HG03521 (cell line): ENCODE measurements around the gene WDR93.

Experiments
- ATAC-seq: cut with Tn5 transposase; IDR thresholded peaks from one replicate; pipeline ENCODE4 v1.9.1; 2021; ENCODE audit warnings: mild to moderate bottlenecking, moderate library complexity; ENCODE audit not compliant: unreplicated experiment

The WDR93 gene

DNA sequence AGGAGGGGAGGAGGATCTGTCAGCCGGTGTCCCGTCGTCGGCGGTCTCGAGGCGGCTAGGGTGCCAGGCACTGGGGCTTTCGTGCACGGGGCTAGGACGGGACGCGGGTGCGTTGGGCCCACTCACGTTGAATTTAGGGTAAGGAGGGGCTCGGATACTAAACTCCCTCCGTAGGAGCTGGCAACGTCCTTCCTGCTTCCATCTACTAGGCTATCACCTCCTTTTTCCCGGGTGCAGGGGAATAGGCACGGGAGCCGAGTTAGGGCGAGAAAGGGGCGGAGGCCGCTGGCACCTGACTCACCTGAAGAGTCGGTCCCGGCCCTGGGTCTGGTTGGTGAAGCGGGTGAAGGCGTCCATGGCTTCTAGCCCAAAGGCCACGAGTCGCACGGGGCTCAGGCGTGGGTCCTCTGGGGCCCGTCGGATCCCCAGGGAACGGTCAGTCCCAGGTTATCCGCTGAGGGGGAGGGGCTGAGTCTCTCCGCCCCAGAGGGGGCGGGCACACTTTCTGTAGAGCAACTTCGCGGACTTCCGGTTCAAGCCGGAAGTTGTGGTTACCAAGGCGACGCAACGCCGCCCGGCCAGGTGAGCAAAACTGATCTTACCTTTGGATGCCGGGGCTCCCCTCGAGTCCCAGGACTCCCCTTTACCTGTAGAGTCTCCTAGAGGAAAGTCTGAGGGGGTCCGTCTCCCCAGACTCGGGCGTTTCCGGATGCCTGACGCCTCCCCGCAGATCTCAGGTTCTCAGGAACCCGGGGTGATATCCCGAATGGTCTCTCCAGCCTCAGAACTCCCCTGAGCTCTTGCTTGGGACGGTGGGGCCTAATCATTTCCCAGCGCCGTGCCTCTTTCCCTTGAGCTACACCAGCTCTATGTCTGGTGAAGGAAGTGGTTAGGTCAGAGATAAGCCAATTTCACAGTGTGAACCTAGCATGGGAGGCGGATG is at the start of gene WDR93, which contains the start of gene PEX11A:
WDR93 (plus strand) TSS at position 536 of the 943 bp plus-strand sequence. CDS start 10,936 bp downstream, outside the sequence.
PEX11A (minus strand) TSS at position 479 of the 943 bp plus-strand sequence; CDS start at position 357, 122 bp downstream.
- peak; percentile 78 for ATAC-seq

DNA sequence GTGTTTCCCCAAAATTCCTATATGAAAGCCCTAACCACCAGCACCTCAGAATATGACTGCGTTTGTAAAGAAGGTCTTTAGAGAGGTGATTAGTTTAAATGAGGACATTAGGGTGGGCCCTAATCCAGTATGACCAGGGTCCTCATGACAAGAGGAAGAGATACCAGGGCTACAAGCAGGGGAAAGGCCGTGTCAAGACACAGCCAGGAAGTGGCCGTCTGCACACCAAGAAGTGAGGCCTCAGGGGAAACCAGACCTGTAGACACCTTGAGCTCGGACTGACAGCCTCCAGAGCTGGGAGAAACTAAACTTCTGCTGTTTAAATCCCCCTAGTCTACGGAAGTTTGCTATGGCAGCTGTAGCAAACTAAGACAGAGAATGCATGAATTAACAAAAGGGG is 49.6 kb upstream of the WDR93 start:
- no peak for ATAC-seq

DNA sequence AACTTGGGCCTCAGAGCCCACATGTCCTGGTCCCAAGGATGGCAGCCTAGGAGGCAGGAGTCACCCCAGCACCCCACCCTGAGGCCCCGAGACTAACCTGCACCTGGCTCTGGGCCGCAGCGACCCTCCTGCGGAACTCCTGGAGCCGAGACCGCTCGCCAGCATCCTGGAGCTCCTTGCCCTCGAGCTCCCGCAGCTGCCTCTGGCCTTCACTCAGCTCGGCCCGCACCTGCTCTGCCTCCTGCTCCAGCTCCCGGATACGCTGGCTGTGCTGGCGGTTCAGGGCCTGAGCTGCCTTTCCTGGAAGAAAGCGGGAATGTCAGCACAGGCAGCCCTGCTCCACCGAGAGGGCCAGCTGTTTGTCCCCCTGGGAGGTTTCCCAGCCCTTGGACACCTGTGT is 48.5 kb upstream of the WDR93 start:
- no peak for ATAC-seq

DNA sequence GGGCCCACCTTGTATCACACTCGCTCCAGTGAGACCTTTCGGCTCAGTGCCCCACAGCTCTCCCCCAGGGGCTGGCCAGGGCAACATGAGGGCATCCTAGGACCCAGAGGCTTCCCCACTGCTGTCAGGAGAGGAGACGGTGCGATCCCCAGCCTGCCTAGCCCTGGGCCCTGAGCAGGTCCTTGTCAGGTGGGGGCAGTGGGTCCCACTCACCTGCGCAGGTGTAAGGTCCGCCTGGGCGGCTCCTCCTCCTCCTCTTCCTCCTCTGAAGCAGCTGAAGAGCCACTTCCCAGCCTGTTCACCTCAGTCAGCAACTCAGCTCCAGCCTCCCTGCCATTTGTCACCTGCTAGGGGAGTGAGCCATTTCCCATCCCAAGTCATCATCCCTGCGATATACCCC is 44.9 kb upstream of the WDR93 start:
- ATAC-seq = no peak

DNA sequence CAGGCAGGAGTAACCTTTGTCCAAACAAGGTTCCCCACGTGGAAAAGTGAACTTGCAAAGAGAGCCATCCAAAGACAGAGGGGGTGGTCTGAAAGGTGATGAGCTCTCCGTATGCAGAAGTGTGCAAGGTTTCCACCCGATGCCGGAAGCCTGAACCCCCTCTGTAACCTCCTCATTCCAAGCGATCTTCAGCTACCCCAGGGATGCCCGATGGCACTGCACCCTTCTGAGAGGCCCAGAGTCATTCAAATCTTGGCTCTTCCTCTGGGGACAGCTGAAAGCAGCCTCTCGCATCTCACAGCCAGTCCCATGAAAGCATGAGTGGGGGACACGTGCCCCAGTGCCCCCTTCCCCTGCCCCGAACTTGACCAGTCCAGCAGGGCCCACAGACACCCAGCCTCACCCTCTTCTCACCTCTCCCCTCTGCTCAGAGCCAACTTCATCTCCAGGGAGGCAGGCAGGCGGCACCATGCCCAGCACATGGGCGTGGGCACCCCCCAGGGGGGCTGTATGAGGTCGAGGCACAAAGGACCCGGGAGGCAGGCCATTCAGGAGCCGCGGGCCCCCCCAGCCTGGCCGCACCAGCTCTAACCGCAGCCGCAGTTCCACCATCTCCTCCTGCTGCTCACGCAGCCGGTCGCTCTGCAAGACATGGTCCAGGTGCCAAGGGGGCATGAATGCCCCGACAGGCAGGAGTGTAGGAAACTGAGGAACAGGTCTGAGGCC is 44.0 kb upstream of the WDR93 start:
- no peak for ATAC-seq

DNA sequence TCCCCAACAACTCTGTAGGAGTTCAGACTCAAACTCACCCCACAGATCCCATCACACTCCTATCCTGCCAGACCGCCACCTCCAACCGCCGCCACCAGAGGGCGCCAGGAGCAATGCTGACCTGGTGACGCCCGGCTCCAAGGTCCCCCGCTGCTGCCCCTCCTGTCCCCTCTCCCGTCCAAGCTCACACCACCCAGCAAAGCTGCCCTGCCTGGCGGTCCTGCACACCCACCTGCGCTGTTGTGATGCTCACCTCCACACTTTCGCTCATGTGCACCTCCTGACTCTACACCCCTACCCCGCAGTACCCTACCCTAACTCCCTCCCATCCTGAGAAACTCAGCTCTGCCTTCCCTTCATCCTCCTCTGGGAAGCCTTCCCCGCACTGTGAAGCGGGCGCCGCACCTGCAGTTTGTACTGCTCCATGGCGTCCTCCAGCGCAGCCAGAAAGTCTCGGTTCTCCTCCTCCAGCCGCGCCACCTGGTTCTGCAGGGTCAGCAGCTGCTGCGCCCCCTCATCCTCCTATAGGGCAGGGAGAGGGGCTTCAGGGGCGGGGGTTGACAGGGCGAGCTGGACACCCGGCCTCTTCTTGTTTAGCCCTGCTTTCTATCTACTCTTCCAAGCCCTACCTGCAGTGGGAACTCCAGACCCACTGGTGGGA is 43.3 kb upstream of the WDR93 start:
- ATAC-seq = no peak

DNA sequence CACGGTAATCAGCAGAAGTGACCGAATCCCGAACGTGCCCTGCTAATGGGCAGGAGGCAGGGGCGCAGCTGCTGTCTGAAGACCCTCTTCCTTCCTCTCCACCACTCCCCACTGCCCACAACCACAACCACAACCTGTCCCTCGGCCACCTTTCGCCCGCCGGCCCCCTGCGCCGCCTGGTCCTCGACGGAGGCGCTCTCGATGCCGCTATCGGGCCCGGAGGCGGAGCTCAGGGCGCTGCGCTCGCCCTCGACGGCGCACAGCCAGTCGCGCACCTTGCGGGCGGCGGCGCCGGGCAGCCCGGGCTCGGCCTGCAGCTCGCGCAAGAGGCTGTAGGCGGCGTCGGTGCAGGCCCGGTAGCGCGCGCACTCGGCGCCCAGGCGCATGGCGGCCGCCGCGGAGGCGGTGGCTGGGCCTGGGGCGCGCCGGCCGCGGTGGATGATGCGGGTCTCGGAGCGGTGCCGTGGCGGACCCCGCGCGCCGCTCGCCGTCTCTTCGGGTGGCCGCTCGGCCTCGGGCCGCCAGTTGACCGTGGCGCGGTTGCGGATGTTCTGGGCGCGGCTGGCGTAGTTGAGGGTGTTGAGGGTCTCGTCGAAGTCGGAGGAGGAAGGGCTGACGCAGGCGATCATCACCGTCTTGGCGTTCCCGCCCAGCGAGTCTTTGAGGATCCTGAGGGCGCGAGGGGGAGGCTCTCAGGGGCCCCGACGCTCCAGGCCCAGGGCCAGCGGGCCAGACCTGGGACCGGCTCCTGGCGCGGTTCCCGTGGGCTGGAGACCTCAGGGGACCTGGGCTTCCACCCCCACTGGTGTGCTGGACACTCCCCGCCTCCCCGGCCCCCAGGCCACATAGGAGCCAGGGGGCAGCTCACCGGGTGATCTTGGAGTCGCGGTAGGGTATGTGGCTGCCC is 42.3 kb upstream of the WDR93 start:
- ATAC-seq = no peak

DNA sequence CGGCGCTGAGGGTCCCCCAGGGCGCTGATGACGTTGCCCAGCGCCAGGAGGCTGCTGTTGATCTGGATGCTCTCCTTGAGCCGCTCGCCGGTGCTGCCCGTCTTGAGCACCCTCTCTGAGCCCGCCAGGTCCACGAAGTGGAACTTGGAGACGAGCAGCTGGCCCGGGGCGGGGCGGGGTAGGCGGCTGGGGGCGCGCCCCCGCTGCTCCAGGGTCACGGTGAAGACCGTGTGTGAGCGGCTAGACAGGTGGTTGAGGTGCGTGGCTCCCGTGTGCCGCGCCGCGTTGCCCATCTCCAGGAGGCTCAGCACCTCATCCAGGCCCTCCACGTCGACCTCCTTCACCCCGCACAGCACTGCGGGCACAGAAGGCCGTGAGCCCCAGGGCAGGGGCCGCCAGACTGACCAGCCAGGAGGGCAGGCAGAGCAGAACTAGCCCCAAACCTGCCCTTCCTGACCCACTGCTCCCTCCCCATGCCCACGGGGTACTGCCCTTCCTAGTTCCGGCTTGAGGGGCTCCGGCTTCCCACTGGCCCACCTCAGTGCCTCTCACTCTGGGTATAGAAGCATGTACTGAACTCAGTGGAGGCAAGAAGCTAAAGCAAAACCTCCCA is 41.5 kb upstream of the WDR93 start:
- no peak for ATAC-seq

DNA sequence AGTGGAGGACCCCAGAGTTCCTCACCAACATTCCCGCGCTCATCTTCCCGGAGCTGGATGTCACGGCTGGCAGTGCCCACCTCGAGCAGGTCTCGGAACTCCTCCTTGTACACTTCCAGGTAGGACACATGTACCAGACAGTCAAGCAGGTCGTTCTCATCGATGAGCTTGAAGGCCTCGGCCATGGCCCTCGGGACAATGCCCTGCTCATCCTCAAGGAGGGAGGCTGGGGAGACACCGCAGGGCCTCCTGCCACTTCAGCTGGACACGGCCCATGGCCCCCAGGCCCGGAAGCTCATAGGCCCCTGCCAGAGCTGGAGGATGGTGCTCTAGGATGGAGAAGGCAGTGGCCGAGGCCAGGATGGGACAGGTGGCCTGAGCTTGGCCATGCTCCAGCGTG is 40.9 kb upstream of the WDR93 start:
- ATAC-seq = no peak

DNA sequence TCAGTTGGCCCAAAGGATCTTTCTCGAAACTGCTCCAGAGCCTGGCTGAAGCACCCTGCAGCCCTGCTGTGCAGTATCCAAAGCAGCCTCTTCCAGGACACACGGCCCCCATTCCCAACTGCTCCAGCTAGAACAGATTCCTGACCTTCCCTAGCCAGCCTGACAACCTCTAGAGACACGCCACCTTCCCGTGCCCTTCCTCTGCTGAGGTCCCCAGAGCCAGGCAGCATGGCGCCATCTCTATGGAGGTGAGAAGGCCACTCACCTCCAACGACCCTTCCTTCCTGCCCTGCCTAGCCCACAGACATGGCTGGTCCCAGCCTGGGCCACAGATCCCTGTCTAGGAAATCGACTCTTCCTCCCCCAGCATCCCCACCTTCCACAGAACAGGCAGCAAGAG is 38.5 kb upstream of the WDR93 start:
- ATAC-seq = no peak

DNA sequence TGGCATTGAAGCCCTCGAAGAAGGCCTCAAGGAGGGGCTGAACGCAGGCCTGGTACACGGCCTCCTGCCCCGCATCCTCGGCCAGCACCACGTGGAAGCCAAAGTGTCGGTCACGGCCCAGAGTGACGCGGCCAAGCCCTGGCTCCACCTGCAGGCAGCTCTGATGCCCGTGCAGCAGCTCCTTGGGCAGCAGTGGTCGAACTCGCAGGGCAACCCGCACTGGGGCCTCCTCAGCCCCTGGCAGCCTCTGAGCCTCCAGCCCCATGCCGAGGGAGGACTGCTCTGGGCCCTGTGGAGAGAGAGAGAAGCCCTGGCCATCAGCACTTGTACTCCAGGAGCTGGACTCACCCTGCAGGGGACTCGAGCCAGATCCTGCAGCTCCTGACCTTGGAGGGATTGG is 37.9 kb upstream of the WDR93 start:
- no peak for ATAC-seq

DNA sequence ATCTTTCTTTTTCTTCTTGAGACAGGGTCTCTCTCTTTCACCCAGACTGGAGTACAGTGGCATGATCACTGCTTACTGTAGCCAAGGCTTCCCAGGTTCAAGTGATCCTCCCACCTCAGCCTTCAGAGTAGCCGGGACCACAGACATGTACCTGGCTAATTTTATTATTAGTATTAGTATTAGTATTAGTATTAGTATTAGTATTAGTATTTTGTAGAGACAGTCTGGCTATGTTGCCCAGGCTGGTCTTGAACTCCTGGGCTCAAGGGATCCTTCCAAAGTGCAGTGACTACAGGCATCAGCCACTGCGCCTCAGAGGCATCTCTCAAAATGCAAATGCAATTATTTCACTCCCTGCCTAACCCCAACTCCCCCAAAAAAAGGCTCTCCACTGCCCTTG is 37.0 kb upstream of the WDR93 start:
- no peak for ATAC-seq

DNA sequence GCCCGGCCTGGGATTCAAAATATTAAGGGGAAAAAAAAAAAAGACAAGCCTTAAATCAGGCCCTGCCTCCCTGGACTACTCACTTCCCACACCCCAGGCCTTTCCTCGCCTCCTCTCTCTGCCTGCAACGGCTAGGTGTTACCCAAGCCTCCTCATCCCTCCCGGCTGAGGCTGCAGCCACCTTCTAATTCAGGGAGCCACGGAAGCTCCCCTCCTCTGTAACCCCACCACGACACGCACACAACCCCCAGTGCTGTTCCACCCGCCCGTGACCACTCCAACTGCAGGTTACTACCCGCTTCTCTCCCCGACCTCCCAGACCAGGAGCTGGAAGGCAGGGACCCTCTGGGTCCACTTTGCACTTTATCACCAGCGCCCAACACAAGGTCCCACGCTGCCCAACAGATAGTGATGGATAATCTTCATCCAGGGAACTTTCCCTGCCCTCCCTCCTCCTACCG is 36.3 kb upstream of the WDR93 start:
- ATAC-seq = no peak

DNA sequence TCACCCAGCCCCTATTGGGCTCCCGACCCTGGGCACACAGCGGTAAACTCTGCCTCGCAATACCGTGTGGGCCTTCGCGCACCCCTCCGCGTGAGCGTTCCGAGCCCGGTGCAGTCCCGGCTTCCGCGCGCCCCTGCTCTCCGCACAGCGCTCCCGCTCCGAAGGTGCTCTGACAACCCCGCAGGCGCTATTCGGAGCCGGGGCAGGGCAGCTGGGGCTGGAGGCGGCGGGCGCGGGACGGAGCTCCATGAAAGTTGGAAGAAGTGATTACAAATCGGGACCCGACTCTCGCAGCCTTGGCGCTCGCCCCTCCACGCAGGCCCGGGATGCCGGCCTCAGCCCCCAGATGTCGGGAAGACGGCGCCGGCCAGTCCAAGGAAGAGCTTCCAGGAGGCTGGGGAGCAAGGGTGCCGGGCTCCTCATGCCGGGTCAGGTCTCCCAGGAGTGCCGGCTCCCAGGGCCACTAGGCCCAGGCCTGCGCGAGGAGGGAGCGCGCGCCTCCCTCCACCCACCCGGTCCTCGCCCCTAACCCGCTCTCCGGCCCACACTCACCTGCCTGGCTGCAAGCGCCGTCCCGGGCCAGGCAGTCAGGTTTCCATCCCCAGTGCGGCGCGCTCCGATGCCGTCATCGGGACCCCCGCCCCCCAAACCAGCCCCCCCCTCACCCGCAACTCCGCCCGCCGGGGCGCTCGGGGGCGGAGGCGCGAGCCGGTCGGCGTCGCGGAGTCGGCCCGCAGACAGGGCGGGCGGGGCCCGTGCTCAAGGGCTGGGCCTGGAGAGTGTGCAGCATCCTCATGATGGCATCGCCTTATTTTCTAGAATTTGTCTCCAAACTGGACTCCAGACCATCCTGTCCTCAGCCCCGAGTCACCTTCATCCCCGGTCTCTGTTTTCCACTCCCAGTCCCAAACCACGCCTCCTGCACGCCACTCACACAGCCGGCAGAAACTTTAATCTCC is 35.5 kb upstream of the WDR93 start, which contains the start of gene KIF7:
KIF7 (minus strand) TSS at position 621 of the 959 bp plus-strand sequence. CDS start 2,537 bp downstream, outside the sequence.
- ATAC-seq = no peak

DNA sequence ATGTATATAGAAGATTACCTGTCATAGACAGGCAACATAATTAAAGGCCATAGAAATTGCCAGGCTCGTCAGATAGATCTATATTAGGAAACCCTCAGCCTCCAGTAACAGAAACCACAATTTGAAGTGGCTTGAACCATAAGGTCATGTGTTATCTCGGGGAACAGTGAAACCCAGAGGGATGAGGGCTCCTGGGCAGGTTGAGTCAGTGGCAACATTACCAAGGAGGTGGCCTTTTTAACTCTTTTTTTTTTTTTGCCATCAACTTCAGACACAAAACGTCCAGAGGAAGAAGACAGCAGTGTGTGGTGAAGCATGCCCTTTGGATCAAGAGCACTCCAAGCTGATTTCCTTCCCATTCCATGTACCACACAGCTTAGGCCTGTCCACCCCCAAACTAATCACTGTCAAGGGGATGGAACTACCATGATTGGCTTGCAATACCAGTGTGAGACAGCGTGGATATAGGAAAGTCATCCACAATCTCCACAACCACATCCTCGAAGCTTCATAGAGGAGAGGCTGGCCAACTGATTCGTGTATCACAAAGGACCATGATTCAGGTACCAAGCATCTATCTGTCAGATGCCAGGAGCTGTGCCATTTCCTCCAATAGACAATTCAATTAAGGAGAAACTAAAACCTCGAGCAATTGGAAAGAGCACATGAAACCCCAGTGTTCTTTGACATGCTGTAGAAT is 34.3 kb upstream of the WDR93 start:
- no peak for ATAC-seq

DNA sequence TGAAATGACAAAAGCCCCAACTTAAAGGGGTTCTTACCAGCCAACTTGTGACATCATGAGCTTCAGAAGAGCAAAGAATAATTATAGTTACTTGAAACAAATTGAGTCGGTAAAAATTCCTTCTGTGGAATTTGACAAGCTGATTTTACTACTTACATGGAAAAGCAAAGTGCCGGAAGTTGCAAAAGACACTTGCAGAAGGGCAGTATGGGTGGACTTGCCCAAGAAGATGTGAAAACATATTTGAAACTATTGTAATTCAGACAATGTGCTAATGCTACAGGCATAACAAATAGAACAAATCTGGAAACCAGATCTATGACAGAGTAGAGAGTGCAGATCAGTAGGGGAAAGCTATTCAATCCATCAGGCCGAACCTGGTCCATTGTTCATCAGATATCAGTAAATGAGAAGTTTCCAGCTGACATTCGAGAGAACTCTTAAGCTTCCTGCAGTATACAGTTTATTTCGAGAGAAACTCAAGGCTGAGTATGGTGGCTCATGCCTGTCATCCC is 32.9 kb upstream of the WDR93 start:
- no peak for ATAC-seq

DNA sequence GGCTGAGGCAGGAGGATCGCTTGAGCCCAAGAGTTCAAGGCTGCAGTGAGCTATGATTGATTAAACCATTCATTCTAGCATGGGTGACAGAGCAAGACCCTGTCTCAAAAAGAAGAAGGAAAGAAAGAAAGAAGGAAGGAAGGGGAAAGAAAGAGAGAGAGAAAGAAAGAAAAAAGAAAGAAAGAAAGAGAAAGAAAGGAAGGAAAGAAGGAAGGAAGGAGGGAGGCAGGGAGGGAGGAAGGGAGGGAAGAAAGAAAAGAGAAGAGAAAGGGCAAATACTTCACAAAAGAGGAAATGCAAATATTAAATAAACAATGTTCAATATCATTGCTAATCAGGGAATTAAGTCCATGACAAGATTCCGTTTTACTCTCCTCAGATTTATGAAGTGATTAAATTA is 31.3 kb upstream of the WDR93 start:
- ATAC-seq = no peak

DNA sequence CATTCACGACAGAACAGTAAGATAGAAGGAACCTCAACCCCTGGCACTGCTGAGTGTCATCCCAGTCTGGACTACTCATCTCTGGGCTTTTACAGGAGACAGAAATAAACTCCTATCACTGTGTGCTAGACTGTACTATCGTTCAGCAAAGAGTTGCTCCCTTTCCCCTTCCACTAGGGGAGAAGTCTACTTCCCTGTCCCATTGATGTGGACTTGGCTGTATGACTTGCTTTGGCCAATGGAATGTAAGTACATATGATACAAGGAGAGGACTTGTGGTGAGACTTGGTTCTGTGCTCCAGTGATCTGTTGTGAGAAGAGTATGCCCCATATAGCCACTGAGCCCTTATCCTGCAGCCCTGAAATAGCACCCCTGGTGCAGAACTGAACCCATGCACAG is 30.1 kb upstream of the WDR93 start:
- ATAC-seq = no peak
